Calu3 (cell line): ENCODE data around the gene C15orf61. TPM values are rescaled to one million over a fixed set of nuclear protein-coding genes. Genes with fewer than 3 reads are reported as not detected.

ENCODE experiments used
- BruUV-seq: library from RNA; stranded (reverse); fragments of 400-500 nt; replicated peaks from 2 replicates; lab custom pipeline; 2021; lab: Mats Ljungman, UMichigan
- CTCF ChIA-PET: fragments of 300-600 bp; sonication (Branson Sonifier 250); formaldehyde crosslinking; loops from one replicate; lab custom pipeline; 2022; ENCODE audit warnings: antibody characterized with exemption; lab: Charles Lee
- DNase-seq: peaks from one replicate; pipeline ENCODE4 v3.0.0; 2022
- H3K27ac Mint-ChIP-seq: one replicate; pipeline ENCODE4 v1.8.0; 2022; ENCODE audit warnings: mixed read lengths; ENCODE audit not compliant: unreplicated experiment
- H3K27me3 Mint-ChIP-seq: one replicate; pipeline ENCODE4 v1.8.0; 2022; ENCODE audit warnings: mixed read lengths; ENCODE audit not compliant: unreplicated experiment
- H3K36me3 Mint-ChIP-seq: one replicate; pipeline ENCODE4 v1.8.0; 2022; ENCODE audit warnings: mild to moderate bottlenecking, moderate library complexity, mixed read lengths; ENCODE audit not compliant: insufficient read depth, unreplicated experiment
- H3K4me1 Mint-ChIP-seq: one replicate; pipeline ENCODE4 v1.8.0; 2022; ENCODE audit warnings: mild to moderate bottlenecking, low read depth, mixed read lengths; ENCODE audit not compliant: unreplicated experiment
- H3K4me3 Mint-ChIP-seq: one replicate; pipeline ENCODE4 v1.8.0; 2022; ENCODE audit warnings: mild to moderate bottlenecking, low read depth, moderate library complexity, mixed read lengths; ENCODE audit not compliant: unreplicated experiment
- H3K9me3 Mint-ChIP-seq: one replicate; pipeline ENCODE4 v1.8.0; 2022; ENCODE audit warnings: low read depth, mixed read lengths; ENCODE audit not compliant: unreplicated experiment
- intact Hi-C: fragments of 100-400 bp; cut with micrococcal nuclease; formaldehyde crosslinking; loops from one replicate; pipeline ENCODE4 v1.10.0; 2022; ENCODE audit not compliant: unreplicated experiment
- total RNA-seq: library from RNA; stranded (reverse); gene quantifications from 2 replicates; pipeline ENCODE4 v1.2.3, GENCODE V29; 2022
- TF ChIP-seq, protein P1 (sequence below): fragments of 200-600 bp; IDR thresholded peaks from one replicate; pipeline ENCODE4 v1.8.0; 2022; ENCODE audit warnings: antibody characterized with exemption; ENCODE audit not compliant: unreplicated experiment

The C15orf61 gene
- total RNA-seq, 1 experiment from 2014 or later: 7.3 TPM

DNA sequence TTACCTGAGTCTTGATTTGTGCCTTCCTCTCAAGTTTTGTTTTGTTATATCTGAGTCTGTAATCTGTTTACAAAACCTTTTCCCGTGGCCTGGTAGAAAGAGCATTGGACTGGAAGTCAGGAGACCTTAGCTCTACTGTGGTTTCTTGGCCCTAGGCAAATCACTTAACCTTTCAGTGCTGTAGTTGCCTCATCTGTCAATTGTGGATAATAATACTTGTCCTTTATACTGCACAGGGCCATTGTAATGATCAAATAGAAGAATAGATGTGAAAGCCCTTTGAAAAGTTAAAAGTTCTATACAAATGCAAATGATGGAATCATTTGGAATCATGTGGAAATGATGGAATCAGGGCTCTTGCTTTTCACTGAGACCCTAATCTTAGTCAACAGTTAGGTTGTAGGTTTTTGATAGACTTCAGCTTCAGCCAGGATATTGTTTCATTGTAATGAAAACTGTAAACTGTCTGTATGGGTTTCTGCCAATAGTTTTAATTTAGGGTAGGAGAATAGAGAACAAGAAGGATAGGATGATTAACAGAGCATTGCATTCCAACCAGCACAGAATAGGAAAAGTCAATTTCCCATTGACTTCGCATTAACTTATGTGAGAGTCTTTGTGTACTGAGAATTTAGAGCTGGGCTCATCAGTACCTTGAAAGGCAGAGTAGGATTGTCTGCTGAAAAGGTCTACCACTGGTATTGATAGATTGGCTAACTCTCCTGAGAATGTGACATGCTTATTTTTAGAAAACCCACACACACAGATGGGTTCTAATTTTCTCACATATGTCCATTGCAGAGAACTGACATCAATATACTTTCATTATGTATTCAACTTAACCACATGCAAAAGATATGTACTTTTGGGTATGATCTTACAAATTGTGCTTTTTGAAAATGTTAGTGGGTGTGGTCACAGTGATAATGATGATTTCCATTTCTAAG is 43.4 kb downstream of the C15orf61 start:
- intact Hi-C loops: no loop called here
- TF ChIP-seq, protein P1, sequence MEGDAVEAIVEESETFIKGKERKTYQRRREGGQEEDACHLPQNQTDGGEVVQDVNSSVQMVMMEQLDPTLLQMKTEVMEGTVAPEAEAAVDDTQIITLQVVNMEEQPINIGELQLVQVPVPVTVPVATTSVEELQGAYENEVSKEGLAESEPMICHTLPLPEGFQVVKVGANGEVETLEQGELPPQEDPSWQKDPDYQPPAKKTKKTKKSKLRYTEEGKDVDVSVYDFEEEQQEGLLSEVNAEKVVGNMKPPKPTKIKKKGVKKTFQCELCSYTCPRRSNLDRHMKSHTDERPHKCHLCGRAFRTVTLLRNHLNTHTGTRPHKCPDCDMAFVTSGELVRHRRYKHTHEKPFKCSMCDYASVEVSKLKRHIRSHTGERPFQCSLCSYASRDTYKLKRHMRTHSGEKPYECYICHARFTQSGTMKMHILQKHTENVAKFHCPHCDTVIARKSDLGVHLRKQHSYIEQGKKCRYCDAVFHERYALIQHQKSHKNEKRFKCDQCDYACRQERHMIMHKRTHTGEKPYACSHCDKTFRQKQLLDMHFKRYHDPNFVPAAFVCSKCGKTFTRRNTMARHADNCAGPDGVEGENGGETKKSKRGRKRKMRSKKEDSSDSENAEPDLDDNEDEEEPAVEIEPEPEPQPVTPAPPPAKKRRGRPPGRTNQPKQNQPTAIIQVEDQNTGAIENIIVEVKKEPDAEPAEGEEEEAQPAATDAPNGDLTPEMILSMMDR: no peak
- no TSS peak for BruUV-seq
- Mint-ChIP-seq H3K36me3 (no peaks in the 10 kb centered on the region), H3K27me3 (no peaks in the 10 kb centered on the region), H3K4me3 (no peak overlapping the region), H3K27ac (no peak overlapping the region), H3K9me3 (no peaks in the 10 kb centered on the region), H3K4me1 (no peaks in the 10 kb centered on the region)
- DNase-seq: no peak
- CTCF ChIA-PET: no interaction called here

DNA sequence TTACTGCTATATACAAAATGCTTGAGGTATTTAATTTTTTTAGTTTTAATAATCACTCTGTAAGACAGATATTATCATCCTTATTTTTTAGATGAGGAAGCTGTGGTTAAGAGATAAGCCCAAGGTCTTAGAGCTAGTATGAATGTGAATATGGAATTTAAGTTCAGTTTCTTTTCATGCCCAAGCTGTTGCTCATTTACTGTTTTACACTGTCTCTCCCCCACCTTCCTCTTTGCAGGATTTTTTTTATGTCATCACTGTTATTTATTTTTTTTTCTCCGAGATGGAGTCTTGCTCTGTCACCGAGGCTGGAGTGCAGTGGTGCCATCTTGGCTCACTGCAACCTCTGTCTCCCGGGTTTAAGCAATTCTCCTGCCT is 44.0 kb downstream of the C15orf61 start:
- no TSS peak for BruUV-seq

GRCh38 chr15:67569668-67570067 is 48.7 kb downstream of the C15orf61 start:
- TF ChIP-seq, protein P1: no peak
- no peak overlapping the region for H3K4me3 Mint-ChIP-seq
- no peaks in the 10 kb centered on the region for H3K27me3 Mint-ChIP-seq
- DNase-seq: no peak
- intact Hi-C loops: no loop called here
- no peaks in the 10 kb centered on the region for H3K9me3 Mint-ChIP-seq
- H3K36me3 Mint-ChIP-seq: no peaks in the 10 kb centered on the region
- CTCF ChIA-PET: interaction anchor here (0.6 kb wide), 1 partner anchor 16 kb away, joined by 3 read pairs; no protein-coding TSS in a partner anchor
- no peak overlapping the region for H3K27ac Mint-ChIP-seq
- H3K4me1 Mint-ChIP-seq: no peaks in the 10 kb centered on the region
- no TSS peak for BruUV-seq

More for the DNA sequence above, 44.0 kb downstream of the C15orf61 start:
- Mint-ChIP-seq H3K27me3 (no peaks in the 10 kb centered on the region), H3K4me3 (no peak overlapping the region), H3K36me3 (no peaks in the 10 kb centered on the region), H3K4me1 (no peaks in the 10 kb centered on the region), H3K27ac (no peak overlapping the region), H3K9me3 (no peaks in the 10 kb centered on the region)
- intact Hi-C loops: no loop called here
- CTCF ChIA-PET: no interaction called here
- TF ChIP-seq, protein P1: no peak
- no peak for DNase-seq

GRCh38 chr15:67570875-67571647 is 50.1 kb downstream of the C15orf61 start:
- TF ChIP-seq, protein P1: no peak
- Mint-ChIP-seq H3K27ac (no peak overlapping the region), H3K9me3 (no peaks in the 10 kb centered on the region), H3K36me3 (no peaks in the 10 kb centered on the region), H3K27me3 (no peaks in the 10 kb centered on the region), H3K4me3 (no peak overlapping the region), H3K4me1 (no peaks in the 10 kb centered on the region)
- DNase-seq: no peak
- intact Hi-C loops: no loop called here
- CTCF ChIA-PET: no interaction called here
- no TSS peak for BruUV-seq
